Smooth muscle cell (in vitro differentiated cells): ENCODE results near the gene POTEG. TPM values are rescaled to one million over a fixed set of nuclear protein-coding genes. Genes with fewer than 3 reads are reported as not detected.
"Not testable (repeated sequence)": the region's sequence is repeated elsewhere in the genome, so short reads cannot be mapped to it uniquely, and the experiment has no call there.

Experiments used
- DNase-seq: peaks from one replicate; lab custom pipeline; 2025; ENCODE audit not compliant: unreplicated experiment; lab: John Stamatoyannopoulos, UW
- H2AFZ ChIP-seq: fragments of 200-600 bp; sonication (generic); 2 replicates; pipeline ENCODE4 v1.6.0; 2016; ENCODE audit warnings: antibody characterized with exemption, low read depth, mild to moderate bottlenecking
- H3F3A ChIP-seq: fragments of 200-600 bp; sonication (generic); 2 replicates; pipeline ENCODE4 v1.6.0; 2017; ENCODE audit warnings: antibody characterized with exemption, low read depth
- H3K27ac ChIP-seq: fragments of 200-600 bp; sonication (generic); 2 replicates; pipeline ENCODE4 v1.5.1; 2016; ENCODE audit warnings: low read depth, mild to moderate bottlenecking
- H3K27me3 ChIP-seq: fragments of 200-600 bp; sonication (generic); 2 replicates; pipeline ENCODE4 v1.6.1; 2016; ENCODE audit warnings: low read depth, mild to moderate bottlenecking
- H3K36me3 ChIP-seq: fragments of 200-600 bp; sonication (generic); 2 replicates; pipeline ENCODE4 v1.5.1; 2016; ENCODE audit warnings: low read depth
- H3K4me1 ChIP-seq: fragments of 200-600 bp; sonication (generic); 2 replicates; pipeline ENCODE4 v1.5.1; 2016; ENCODE audit warnings: low read depth
- H3K4me2 ChIP-seq: fragments of 200-600 bp; sonication (generic); 2 replicates; pipeline ENCODE4 v1.6.0; 2016; ENCODE audit warnings: mild to moderate bottlenecking
- H3K4me3 ChIP-seq: fragments of 200-600 bp; sonication (generic); 2 replicates; pipeline ENCODE4 v1.5.1; 2016; ENCODE audit warnings: mild to moderate bottlenecking
- H3K79me2 ChIP-seq: fragments of 200-600 bp; sonication (generic); 2 replicates; pipeline ENCODE4 v1.6.0; 2016; ENCODE audit warnings: low read depth, mild to moderate bottlenecking
- H3K9ac ChIP-seq: fragments of 200-600 bp; sonication (generic); 2 replicates; pipeline ENCODE4 v1.6.0; 2016; ENCODE audit warnings: low read depth
- H3K9me3 ChIP-seq: fragments of 200-600 bp; sonication (generic); replicated peaks from 2 replicates; pipeline ENCODE4 v1.5.1; 2016; ENCODE audit warnings: low read depth
- H4K20me1 ChIP-seq: fragments of 200-600 bp; sonication (generic); 2 replicates; pipeline ENCODE4 v1.6.0; 2016; ENCODE audit warnings: low read depth
- WGBS: methylation state at CpG from one replicate; pipeline ENCODE4 v1.1.7; 2016; ENCODE audit warnings: low lambda C conversion rate; 5-methylcytosine and 5-hydroxymethylcytosine counted together
- polyA plus RNA-seq: library from polyadenylated mRNA; unstranded; fragments of >200 nt; fragmentation: Nextera tagmentation; extraction: Ambion mirVana; gene quantifications from 2 replicates; pipeline ENCODE4 v1.2.1, GENCODE V29; 2016
- total RNA-seq: library from RNA; depleted of rRNA; stranded (reverse); fragments of >200 nt; gene quantifications from 2 replicates; pipeline ENCODE4 v1.2.3, GENCODE V29; 2014

Gene POTEG
- total and polyA plus RNA-seq, 2 experiments from 2014 or later = not detected

GRCh38 chr14:19435852-19436251 is 1.7 kb upstream of the POTEG start:
- not testable (repeated sequence) for H3K9ac ChIP-seq, H3K4me3 ChIP-seq, H3K9me3 ChIP-seq, H3K27ac ChIP-seq, H2AFZ ChIP-seq, H3K4me1 ChIP-seq, H3K4me2 ChIP-seq, H3K27me3 ChIP-seq, H4K20me1 ChIP-seq, H3F3A ChIP-seq, DNase-seq, H3K36me3 ChIP-seq, H3K79me2 ChIP-seq
- WGBS = no CpG with 5 or more reads among the region's 2 CpGs

- H3K9me3 ChIP-seq, H3K27ac ChIP-seq, H3K4me3 ChIP-seq, H3K9ac ChIP-seq, H3F3A ChIP-seq, H3K4me2 ChIP-seq, DNase-seq, H3K27me3 ChIP-seq, H3K79me2 ChIP-seq, H2AFZ ChIP-seq, H4K20me1 ChIP-seq, H3K4me1 ChIP-seq, H3K36me3 ChIP-seq: not testable (repeated sequence)
- WGBS = 94% methylated on average over 18 of the region's 53 CpGs
These were observed 750 bp upstream of the POTEG start for GRCh38 chr14:19434891-19435290.

- 85% methylated on average over 7 of the region's 16 CpGs for WGBS
- H3K27ac ChIP-seq, DNase-seq: not testable (repeated sequence)
These were observed 376 bp downstream of the POTEG start for GRCh38 chr14:19433765-19434164.

DNA sequence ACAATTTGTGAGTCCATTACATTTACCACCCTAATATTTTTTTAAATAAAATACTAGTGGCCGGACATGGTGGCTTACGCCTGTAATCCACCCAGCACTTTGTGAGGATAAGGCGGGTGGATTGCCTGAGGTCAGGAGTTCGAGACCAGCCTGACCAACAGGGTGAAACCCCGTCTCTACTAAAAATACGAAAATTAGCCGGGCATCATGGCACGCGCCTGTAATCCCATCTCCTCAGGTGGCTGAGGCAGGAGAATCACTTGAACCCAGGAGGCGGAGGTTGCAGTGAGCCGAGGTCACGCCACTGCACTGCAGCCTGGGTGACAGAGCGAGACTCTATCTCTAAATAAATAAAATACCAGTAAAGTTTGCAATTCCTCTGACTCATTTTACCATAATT is 25.6 kb downstream of the POTEG start:
- 82% methylated on average over 11 of the region's 13 CpGs for WGBS
- H3K4me3 ChIP-seq, H3K4me2 ChIP-seq, H2AFZ ChIP-seq, H3F3A ChIP-seq, H3K79me2 ChIP-seq, H3K9me3 ChIP-seq, H3K9ac ChIP-seq, DNase-seq, H3K27me3 ChIP-seq, H3K4me1 ChIP-seq, H3K27ac ChIP-seq, H3K36me3 ChIP-seq, H4K20me1 ChIP-seq: not testable (repeated sequence)

More at GRCh38 chr14:19433765-19434164, 376 bp downstream of the POTEG start:
- not testable (repeated sequence) for H3K27me3 ChIP-seq, H3F3A ChIP-seq, H3K4me3 ChIP-seq, H3K9ac ChIP-seq, H3K4me2 ChIP-seq, H3K36me3 ChIP-seq, H3K79me2 ChIP-seq, H3K4me1 ChIP-seq, H3K9me3 ChIP-seq, H4K20me1 ChIP-seq, H2AFZ ChIP-seq

DNA sequence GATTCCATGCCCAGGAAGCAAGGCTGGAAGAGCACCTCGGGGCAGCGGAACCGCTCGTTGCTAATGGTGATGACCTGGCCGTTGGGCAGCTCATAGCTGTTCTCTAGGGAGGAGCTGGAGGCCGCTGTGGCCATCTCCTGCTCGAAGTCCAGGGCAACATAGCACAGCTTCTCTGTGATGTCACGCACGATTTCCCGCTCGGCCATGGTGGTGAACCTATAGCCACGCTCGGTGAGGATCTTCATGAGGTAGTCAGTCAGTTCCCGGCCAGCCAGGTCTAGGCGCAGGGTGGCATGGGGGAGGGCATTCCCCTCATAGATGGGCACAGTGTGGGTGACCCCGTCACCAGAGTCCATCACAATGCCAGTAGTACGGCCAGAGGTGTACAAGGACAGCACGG is 32.0 kb downstream of the POTEG start:
- H2AFZ ChIP-seq, H3K9me3 ChIP-seq, H4K20me1 ChIP-seq, H3K36me3 ChIP-seq, H3K27me3 ChIP-seq, H3K4me1 ChIP-seq, H3F3A ChIP-seq, H3K79me2 ChIP-seq, DNase-seq, H3K27ac ChIP-seq, H3K4me2 ChIP-seq, H3K4me3 ChIP-seq, H3K9ac ChIP-seq: not testable (repeated sequence)
- 87% methylated on average over 9 of the region's 18 CpGs for WGBS

GRCh38 chr14:19394727-19395126 is 39.4 kb downstream of the POTEG start:
- H3K27ac ChIP-seq, H3K4me1 ChIP-seq, H3F3A ChIP-seq, H4K20me1 ChIP-seq, H3K27me3 ChIP-seq, H2AFZ ChIP-seq, DNase-seq, H3K4me2 ChIP-seq, H3K79me2 ChIP-seq, H3K9me3 ChIP-seq, H3K9ac ChIP-seq, H3K4me3 ChIP-seq, H3K36me3 ChIP-seq: not testable (repeated sequence)
- WGBS = 71% methylated on average over 7 of the region's 12 CpGs

DNA sequence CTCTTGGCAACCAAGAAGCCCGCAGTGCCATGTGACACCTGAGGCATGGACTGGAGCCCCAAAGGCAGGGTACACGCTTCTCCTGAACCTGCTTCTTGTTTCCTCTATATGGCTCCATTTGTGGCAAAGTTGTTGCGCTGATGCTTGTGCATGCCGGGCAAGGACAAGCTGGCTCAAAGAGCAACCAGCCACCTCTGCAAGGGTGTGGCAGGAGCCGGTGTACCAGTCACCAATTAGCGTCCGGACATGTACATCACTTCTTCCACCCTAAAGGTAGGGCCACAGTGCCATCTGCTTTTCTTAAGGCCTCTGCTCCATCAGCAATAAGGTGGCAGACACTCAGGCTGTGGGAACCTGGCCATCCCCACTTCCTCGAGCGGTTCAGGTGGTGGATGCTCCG is 43.9 kb downstream of the POTEG start:
- not testable (repeated sequence) for H4K20me1 ChIP-seq, H2AFZ ChIP-seq, H3K27ac ChIP-seq, H3K9me3 ChIP-seq, H3K36me3 ChIP-seq, H3K79me2 ChIP-seq, H3K4me2 ChIP-seq, H3K4me1 ChIP-seq, H3K4me3 ChIP-seq, DNase-seq, H3K27me3 ChIP-seq, H3K9ac ChIP-seq, H3F3A ChIP-seq
- WGBS = 84% methylated on average over 9 of the region's 10 CpGs

DNA sequence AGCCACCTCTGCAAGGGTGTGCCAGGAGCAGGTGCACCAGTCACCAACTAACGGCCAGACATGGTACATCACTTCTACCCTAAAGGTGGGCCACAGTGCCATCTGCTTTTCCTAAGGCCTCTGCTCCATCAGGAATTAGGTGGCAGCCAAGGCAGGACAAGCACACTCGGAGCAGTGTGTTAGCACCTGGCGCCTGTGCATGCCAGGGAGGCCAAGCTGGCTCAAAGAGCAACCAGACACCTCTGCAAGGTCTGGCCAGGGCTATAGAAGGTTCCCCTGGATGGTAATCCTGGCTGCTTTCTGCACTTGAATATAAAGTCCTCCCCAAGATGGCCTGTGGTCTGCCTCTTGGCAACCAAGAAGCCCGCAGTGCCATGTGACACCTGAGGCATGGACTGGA is 45.4 kb downstream of the POTEG start:
- DNase-seq, H3K4me2 ChIP-seq, H3K36me3 ChIP-seq, H3K9me3 ChIP-seq, H3K9ac ChIP-seq, H3F3A ChIP-seq, H3K79me2 ChIP-seq, H3K27ac ChIP-seq, H2AFZ ChIP-seq, H3K4me1 ChIP-seq, H4K20me1 ChIP-seq, H3K4me3 ChIP-seq, H3K27me3 ChIP-seq: not testable (repeated sequence)
- no CpG with 5 or more reads among the region's 4 CpGs for WGBS

DNA sequence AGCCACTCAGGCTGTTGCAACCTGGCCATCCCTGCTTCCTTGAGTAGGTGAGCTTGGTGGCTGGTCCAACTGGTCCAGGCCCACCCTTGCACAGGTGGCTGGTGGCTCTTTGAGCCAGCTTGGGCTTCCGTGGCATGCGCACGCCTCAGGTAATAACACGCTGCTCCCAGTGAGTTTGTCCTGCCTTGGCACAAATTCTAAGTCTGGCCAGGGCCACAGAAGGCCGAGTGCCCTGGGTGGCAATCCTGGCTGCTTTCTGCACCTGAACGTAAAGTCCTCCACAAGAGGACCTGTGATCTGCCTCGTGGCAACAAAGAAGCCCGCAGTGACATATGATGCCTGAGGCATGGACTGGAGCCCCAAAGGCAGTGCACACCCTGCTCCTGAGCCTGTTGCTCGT is 47.1 kb downstream of the POTEG start:
- not testable (repeated sequence) for H3K27me3 ChIP-seq, H3K27ac ChIP-seq, H3K4me3 ChIP-seq, H3K4me1 ChIP-seq, H3K9ac ChIP-seq, H4K20me1 ChIP-seq, H3K9me3 ChIP-seq, H3F3A ChIP-seq, H3K36me3 ChIP-seq, H2AFZ ChIP-seq, DNase-seq, H3K4me2 ChIP-seq, H3K79me2 ChIP-seq
- WGBS = 59% methylated on average over 2 of the region's 9 CpGs
